Liver (tissue), 9 donors: ENCODE measurements around the gene PRR36. TPM values are rescaled to one million over a fixed set of nuclear protein-coding genes. Genes with fewer than 3 reads are reported as not detected.

Experiments
- DNase-seq: peaks from one replicate; pipeline ENCODE4 v3.0.0-alpha.2; 2017; ENCODE audit warnings: low spot score
- H3K27ac ChIP-seq, 2 donors: one replicate each; pipeline ENCODE4 v1.7.0; 2013; ENCODE audit warnings: inconsistent platforms in 2 of 2, low read length in 2 of 2, control low read depth in 1 of 2, low read depth in 1 of 2, mild to moderate bottlenecking in 1 of 2
- H3K27me3 ChIP-seq, 4 donors: one replicate each; pipeline versions ENCODE4 v1.6.1 to v1.7.0; 2013; ENCODE audit warnings: low read length in 3 of 4, inconsistent platforms in 1 of 4, mild to moderate bottlenecking in 1 of 4, moderate library complexity in 1 of 4; ENCODE audit not compliant: control insufficient read depth in 4 of 4, insufficient read depth in 4 of 4
- H3K36me3 ChIP-seq, 4 donors: one replicate each; pipeline versions ENCODE4 v1.6.1 to v1.7.0; 2013; ENCODE audit warnings: low read length in 3 of 4, mild to moderate bottlenecking in 3 of 4, low read depth in 1 of 4, moderate library complexity in 1 of 4; ENCODE audit not compliant: control insufficient read depth in 4 of 4, insufficient read depth in 3 of 4
- H3K4me1 ChIP-seq, 4 donors: one replicate each; pipeline versions ENCODE4 v1.6.1 to v1.7.0; 2013; ENCODE audit warnings: low read length in 3 of 4, mild to moderate bottlenecking in 3 of 4, moderate library complexity in 1 of 4; ENCODE audit not compliant: control insufficient read depth in 4 of 4, insufficient read depth in 4 of 4
- H3K4me3 ChIP-seq, 3 donors: one replicate each; pipeline versions ENCODE4 v1.6.1 to v1.7.0; 2013; ENCODE audit warnings: low read length in 3 of 3, control low read depth in 1 of 3, low read depth in 1 of 3, mild to moderate bottlenecking in 1 of 3
- H3K9ac ChIP-seq, 2 donors: one replicate each; pipeline ENCODE4 v1.7.0; 2013; ENCODE audit warnings: low read length in 2 of 2, mild to moderate bottlenecking in 2 of 2, moderate library complexity in 2 of 2, control low read depth in 1 of 2, low read depth in 1 of 2
- H3K9me3 ChIP-seq, 4 donors: one replicate each; pipeline versions ENCODE4 v1.6.1 to v1.7.0; 2013; ENCODE audit warnings: low read length in 3 of 4; ENCODE audit not compliant: control insufficient read depth in 4 of 4
- CTCF ChIP-seq: fragments of 150-350 bp; IDR thresholded peaks from 2 replicates; pipeline ENCODE4 v1.5.1; 2017; ENCODE audit warnings: improper control_type of control experiment, low read depth, low read length; ENCODE audit not compliant: missing input control
- EGR1 ChIP-seq, 2 donors: IDR thresholded peaks; 2 replicates each; pipeline ENCODE4 v1.6.1; 2016 to 2018; ENCODE audit warnings: antibody characterized with exemption in 2 of 2, low read depth in 2 of 2
- FOXA1 ChIP-seq: IDR thresholded peaks from 2 replicates; pipeline ENCODE4 v1.6.1; 2016; ENCODE audit warnings: antibody characterized with exemption
- FOXA2 ChIP-seq: IDR thresholded peaks from 2 replicates; pipeline ENCODE4 v1.6.1; 2016; ENCODE audit warnings: antibody characterized with exemption
- GABPA ChIP-seq, 2 donors: IDR thresholded peaks in 1 of 2; conservative IDR thresholded peaks in 1 of 2; 2 replicates each; pipeline ENCODE4 v1.6.1; 2016; ENCODE audit warnings: antibody characterized with exemption in 2 of 2, mild to moderate bottlenecking in 1 of 2, moderate library complexity in 1 of 2
- HNF4A ChIP-seq, 2 donors: conservative IDR thresholded peaks; 2 replicates each; pipeline ENCODE4 v1.6.1; 2016; ENCODE audit warnings: antibody characterized with exemption in 2 of 2, mild to moderate bottlenecking in 2 of 2
- HNF4G ChIP-seq: IDR thresholded peaks from 2 replicates; pipeline ENCODE4 v1.6.1; 2016; ENCODE audit warnings: antibody characterized with exemption
- JUND ChIP-seq, 2 donors: IDR thresholded peaks; 2 replicates each; pipeline ENCODE4 v1.6.1; 2016; ENCODE audit warnings: antibody characterized with exemption in 2 of 2
- MAX ChIP-seq: IDR thresholded peaks from 2 replicates; pipeline ENCODE4 v1.6.1; 2016; ENCODE audit warnings: antibody characterized with exemption
- NR2F2 ChIP-seq: IDR thresholded peaks from 2 replicates; pipeline ENCODE4 v1.6.1; 2016; ENCODE audit warnings: antibody characterized with exemption
- RAD21 ChIP-seq, 2 donors: IDR thresholded peaks; 2 replicates each; pipeline ENCODE4 v1.6.1; 2016; ENCODE audit warnings: antibody characterized with exemption in 2 of 2, mild to moderate bottlenecking in 2 of 2
- REST ChIP-seq: IDR thresholded peaks from 2 replicates; pipeline ENCODE4 v1.6.1; 2016; ENCODE audit warnings: antibody characterized with exemption, mild to moderate bottlenecking
- RXRA ChIP-seq, 2 donors: IDR thresholded peaks; 2 replicates each; pipeline ENCODE4 v1.6.1; 2017 to 2018; ENCODE audit warnings: antibody characterized with exemption in 2 of 2, mild to moderate bottlenecking in 1 of 2
- SP1 ChIP-seq: IDR thresholded peaks from 2 replicates; pipeline ENCODE4 v1.6.1; 2018; ENCODE audit warnings: antibody characterized with exemption, mild to moderate bottlenecking
- TAF1 ChIP-seq: conservative IDR thresholded peaks from 2 replicates; pipeline ENCODE4 v1.6.1; 2016; ENCODE audit warnings: antibody characterized with exemption, mild to moderate bottlenecking
- YY1 ChIP-seq: IDR thresholded peaks from 2 replicates; pipeline ENCODE4 v1.6.1; 2016; ENCODE audit warnings: antibody characterized with exemption, mild to moderate bottlenecking
- ZBTB33 ChIP-seq: IDR thresholded peaks from 2 replicates; pipeline ENCODE4 v1.6.1; 2016; ENCODE audit warnings: antibody characterized with exemption
- WGBS: extraction: QIAGEN DNeasy Blood & Tissue Kit; methylation state at CpG from one replicate; pipeline ENCODE4 v1.1.7; 2013; 5-methylcytosine and 5-hydroxymethylcytosine counted together
- polyA plus RNA-seq, 2 donors: library from polyadenylated mRNA; stranded (reverse) in 1 of 2; unstranded in 1 of 2; fragments of 200-250 nt in 1 of 2; fragments of >200 nt in 1 of 2; fragmentation: Nextera tagmentation in 1 of 2; extraction: Ambion mirVana in 1 of 2; gene quantifications; one replicate each; pipeline versions ENCODE4 v1.2.1 to v1.2.3, GENCODE V29; 2013 to 2015
- total RNA-seq, 2 donors: library from RNA; depleted of rRNA; stranded (reverse); fragments of >200 nt; gene quantifications; one replicate each; pipeline ENCODE4 v1.2.3, GENCODE V29; 2014
- donor health status: healthy.
- donor health status: healthy.
- donor health status: healthy.
- donor health status: healthy.
- donor health status: healthy.

Gene PRR36
- total and polyA plus RNA-seq, 4 donors, result 0.02 to 0.03 TPM; not detected in 2

- peak; percentile 30 for TF ChIP-seq CTCF
- TF ChIP-seq FOXA2, result no peak
- TF ChIP-seq YY1, result peak; percentile 80
- peak in 1 of 2 donors; percentile 28 for TF ChIP-seq RXRA (IDR thresholded peaks at IDR 0.05)
- TF ChIP-seq TAF1, result no peak
- peak in 1 of 2 donors; percentile 66 for TF ChIP-seq JUND (IDR thresholded peaks at IDR 0.05)
- peak; percentile 99 for TF ChIP-seq MAX
- TF ChIP-seq HNF4G, result no peak
- peak in 1 of 2 donors; percentile 56 for TF ChIP-seq RAD21 (IDR thresholded peaks at IDR 0.05)
- peak in 1 of 2 donors; percentile 31 for TF ChIP-seq EGR1 (IDR thresholded peaks at IDR 0.05; ENCODE audit: low read depth in 2 of 2)
- peak; percentile 63 for TF ChIP-seq SP1
These were observed 29.3 kb upstream of the PRR36 start, which contains the start of gene MAP2K7 (continued) for GRCh38 chr19:7903244-7904073.

- H3K9ac ChIP-seq, result peak overlapping the region; percentile 10 to 63
- peak in 1 of 2 donors; percentile 75 for TF ChIP-seq RXRA (IDR thresholded peaks at IDR 0.05)
- TF ChIP-seq HNF4A (conservative IDR thresholded peaks at IDR 0.05), result peak in 1 of 2 donors; percentile 34
- TF ChIP-seq FOXA1, result no peak
- TF ChIP-seq NR2F2, result peak; percentile 91
- H3K36me3 ChIP-seq, result peaks cover 0 to 1% (median 0%) of the 10 kb centered on the region in 4 donors
- H3K27me3 ChIP-seq, result no peaks in the 10 kb centered on the region
- no peak for DNase-seq
- peaks cover 8 to 37% (median 22%) of the 10 kb centered on the region in 4 donors for H3K4me1 ChIP-seq
- H3K27ac ChIP-seq, result peak overlapping the region; percentile 82 to 90
- WGBS, result 9% methylated on average over 20 of the region's 20 CpGs
- H3K9me3 ChIP-seq, result no peaks in the 10 kb centered on the region
- peak overlapping the region; percentile 65 to 75 (median 65) for H3K4me3 ChIP-seq
These were observed 28.6 kb upstream of the PRR36 start for GRCh38 chr19:7902796-7903243.

GRCh38 chr19:7901337-7901736 lies 27.1 kb upstream of the PRR36 start:
- H3K9me3 ChIP-seq, result no peaks in the 10 kb centered on the region
- H3K9ac ChIP-seq, result no peak overlapping the region
- H3K36me3 ChIP-seq, result no peaks in the 10 kb centered on the region
- no peak overlapping the region for H3K27ac ChIP-seq
- WGBS, result 95% methylated on average over 7 of the region's 7 CpGs
- H3K27me3 ChIP-seq, result no peaks in the 10 kb centered on the region
- no peak for DNase-seq
- H3K4me1 ChIP-seq, result peaks cover 9 to 42% (median 28%) of the 10 kb centered on the region in 4 donors
- H3K4me3 ChIP-seq, result no peak overlapping the region
- TF ChIP-seq REST (no peak), ZBTB33 (no peak), FOXA1 (no peak), RXRA (IDR thresholded peaks at IDR 0.05) (no peak), TAF1 (no peak), SP1 (no peak), GABPA (IDR thresholded peaks at IDR 0.05 in 1 of 2, conservative IDR thresholded peaks at IDR 0.05 in 1 of 2) (no peak), JUND (IDR thresholded peaks at IDR 0.05) (no peak), NR2F2 (no peak), HNF4G (no peak), CTCF (no peak), EGR1 (IDR thresholded peaks at IDR 0.05; ENCODE audit: low read depth in 2 of 2) (no peak), MAX (no peak), YY1 (no peak), RAD21 (IDR thresholded peaks at IDR 0.05) (no peak), HNF4A (conservative IDR thresholded peaks at IDR 0.05) (no peak)
